MM.1S (cell line): ENCODE measurements around the gene TMEM127.

ENCODE experiments used
- EZH2 ChIP-seq: fragments of 300-600 bp; sonication (generic); optimal IDR thresholded peaks from 2 replicates; pipeline ENCODE3; 2017; ENCODE audit warnings: low read depth, mild to moderate bottlenecking, antibody characterized with exemption, low read length, mixed read lengths
- EZH2phosphoT487 ChIP-seq: fragments of 300-600 bp; sonication (generic); IDR thresholded peaks from 2 replicates; pipeline ENCODE4 v1.6.1; 2018; ENCODE audit warnings: antibody characterized with exemption, low read length
- TF ChIP-seq, protein P1 (sequence below): fragments of 300-600 bp; sonication (generic); IDR thresholded peaks from 2 replicates; pipeline ENCODE4 v1.5.1; 2016; ENCODE audit warnings: antibody characterized with exemption, low read length, mixed read lengths

DNA sequence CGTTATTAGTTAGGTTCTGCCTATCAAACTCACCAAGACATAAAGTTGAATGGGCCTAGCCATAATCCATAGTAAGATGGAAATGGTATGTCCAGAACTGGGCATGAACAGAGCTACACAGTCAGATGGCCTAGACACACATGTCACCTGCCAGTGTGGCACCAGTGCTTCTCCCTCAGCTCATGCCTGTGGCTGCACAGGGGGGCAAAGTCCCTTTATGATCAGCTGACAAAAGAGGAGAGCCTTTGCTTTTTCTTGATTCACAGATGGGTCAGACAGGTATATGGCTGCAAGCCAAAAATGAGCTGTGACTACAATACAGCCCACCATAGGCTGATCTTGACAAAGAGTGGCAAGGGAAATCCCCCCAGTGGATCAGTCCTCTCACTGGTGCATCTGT, 28.9 kb downstream of the TMEM127 start:
- TF ChIP-seq, protein P1, sequence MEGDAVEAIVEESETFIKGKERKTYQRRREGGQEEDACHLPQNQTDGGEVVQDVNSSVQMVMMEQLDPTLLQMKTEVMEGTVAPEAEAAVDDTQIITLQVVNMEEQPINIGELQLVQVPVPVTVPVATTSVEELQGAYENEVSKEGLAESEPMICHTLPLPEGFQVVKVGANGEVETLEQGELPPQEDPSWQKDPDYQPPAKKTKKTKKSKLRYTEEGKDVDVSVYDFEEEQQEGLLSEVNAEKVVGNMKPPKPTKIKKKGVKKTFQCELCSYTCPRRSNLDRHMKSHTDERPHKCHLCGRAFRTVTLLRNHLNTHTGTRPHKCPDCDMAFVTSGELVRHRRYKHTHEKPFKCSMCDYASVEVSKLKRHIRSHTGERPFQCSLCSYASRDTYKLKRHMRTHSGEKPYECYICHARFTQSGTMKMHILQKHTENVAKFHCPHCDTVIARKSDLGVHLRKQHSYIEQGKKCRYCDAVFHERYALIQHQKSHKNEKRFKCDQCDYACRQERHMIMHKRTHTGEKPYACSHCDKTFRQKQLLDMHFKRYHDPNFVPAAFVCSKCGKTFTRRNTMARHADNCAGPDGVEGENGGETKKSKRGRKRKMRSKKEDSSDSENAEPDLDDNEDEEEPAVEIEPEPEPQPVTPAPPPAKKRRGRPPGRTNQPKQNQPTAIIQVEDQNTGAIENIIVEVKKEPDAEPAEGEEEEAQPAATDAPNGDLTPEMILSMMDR, result no peak
- TF ChIP-seq EZH2phosphoT487, result no peak
- no peak for TF ChIP-seq EZH2
